Adrenal gland (tissue), 5 donors: ENCODE results near the gene ZBTB3.

ENCODE experiments used
- POLR2A ChIP-seq, 2 donors: fragments of 450-650 bp; IDR thresholded peaks; one replicate each; pipeline ENCODE4 v1.6.1; 2017; ENCODE audit warnings: antibody characterized with exemption in 2 of 2, mild to moderate bottlenecking in 2 of 2, moderate library complexity in 1 of 2
- TF ChIP-seq, protein P1 (sequence below), 6 experiments: fragments of 450-650 bp in 4 of 6; fragments of 200-600 bp in 2 of 6; sonication (generic) in 1 of 6; IDR thresholded peaks; 1 replicate in 5 of 6; 2 replicates in 1 of 6; pipeline versions ENCODE4 v1.5.1 to v1.8.0; 2016 to 2021; ENCODE audit warnings: antibody characterized with exemption in 6 of 6, mild to moderate bottlenecking in 2 of 6, moderate library complexity in 1 of 6
- donor health status: DM: no; HTN: no; CAD: no.

DNA sequence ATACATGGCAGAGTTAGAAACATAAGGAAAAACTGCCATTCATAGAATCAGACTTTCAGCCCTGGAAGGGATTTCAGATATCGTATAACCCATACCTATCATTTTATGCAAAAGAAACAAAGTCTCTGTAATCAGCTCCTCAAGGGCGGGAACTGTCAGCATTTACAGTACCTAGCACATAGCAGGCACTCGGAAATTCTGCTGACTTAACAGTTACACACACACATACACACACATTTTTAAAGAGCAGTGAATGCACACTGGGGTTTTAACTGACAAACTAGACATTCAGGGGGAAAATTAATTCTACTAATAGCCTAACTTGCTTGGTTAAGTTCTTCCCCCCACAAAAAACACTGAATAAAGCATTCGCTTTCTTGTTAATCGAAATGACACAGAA lies 37.8 kb downstream of the ZBTB3 start:
- no peak for TF ChIP-seq POLR2A (IDR thresholded peaks at IDR 0.05)
- TF ChIP-seq, protein P1, sequence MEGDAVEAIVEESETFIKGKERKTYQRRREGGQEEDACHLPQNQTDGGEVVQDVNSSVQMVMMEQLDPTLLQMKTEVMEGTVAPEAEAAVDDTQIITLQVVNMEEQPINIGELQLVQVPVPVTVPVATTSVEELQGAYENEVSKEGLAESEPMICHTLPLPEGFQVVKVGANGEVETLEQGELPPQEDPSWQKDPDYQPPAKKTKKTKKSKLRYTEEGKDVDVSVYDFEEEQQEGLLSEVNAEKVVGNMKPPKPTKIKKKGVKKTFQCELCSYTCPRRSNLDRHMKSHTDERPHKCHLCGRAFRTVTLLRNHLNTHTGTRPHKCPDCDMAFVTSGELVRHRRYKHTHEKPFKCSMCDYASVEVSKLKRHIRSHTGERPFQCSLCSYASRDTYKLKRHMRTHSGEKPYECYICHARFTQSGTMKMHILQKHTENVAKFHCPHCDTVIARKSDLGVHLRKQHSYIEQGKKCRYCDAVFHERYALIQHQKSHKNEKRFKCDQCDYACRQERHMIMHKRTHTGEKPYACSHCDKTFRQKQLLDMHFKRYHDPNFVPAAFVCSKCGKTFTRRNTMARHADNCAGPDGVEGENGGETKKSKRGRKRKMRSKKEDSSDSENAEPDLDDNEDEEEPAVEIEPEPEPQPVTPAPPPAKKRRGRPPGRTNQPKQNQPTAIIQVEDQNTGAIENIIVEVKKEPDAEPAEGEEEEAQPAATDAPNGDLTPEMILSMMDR (IDR thresholded peaks at IDR 0.05) = no peak
